A549 (cell line): ENCODE measurements around the gene ADAP1.

ENCODE experiments used
- BHLHE40 ChIP-seq: IDR thresholded peaks from 2 replicates; pipeline ENCODE4 v1.6.1; 2012; ENCODE audit warnings: low read depth, low read length, inconsistent platforms
- CTCF ChIP-seq: fragments of >200 bp; sonication (Bioruptor Twin); formaldehyde crosslinking; IDR thresholded peaks from 3 replicates; pipeline ENCODE4 v1.5.1; 2016
- JUN ChIP-seq, 2 experiments: fragments of >200 bp; sonication (Bioruptor Twin); formaldehyde crosslinking; IDR thresholded peaks; 2 replicates in 1 of 2; 3 replicates in 1 of 2; pipeline ENCODE4 v1.6.1; 2016 to 2017
- MAX ChIP-seq: IDR thresholded peaks from 2 replicates; pipeline ENCODE4 v1.6.1; 2012
- PHF8 ChIP-seq: fragments of 200-600 bp; sonication (generic); IDR thresholded peaks from 2 replicates; pipeline ENCODE4 v1.6.1; 2016; ENCODE audit warnings: low read depth, mild to moderate bottlenecking, antibody characterized with exemption, moderate library complexity, borderline replicate concordance
- POLR2A ChIP-seq: IDR thresholded peaks from 2 replicates; pipeline ENCODE4 v1.6.1; 2012; ENCODE audit warnings: mild to moderate bottlenecking, low read length
- RAD21 ChIP-seq, 2 experiments: fragments of >200 bp in 1 of 2; sonication (Bioruptor Twin) in 1 of 2; formaldehyde crosslinking in 1 of 2; IDR thresholded peaks in 1 of 2; conservative IDR thresholded peaks in 1 of 2; 2 replicates in 1 of 2; 3 replicates in 1 of 2; pipeline ENCODE4 v1.6.1; 2012 to 2018; ENCODE audit warnings: inconsistent platforms in 1 of 2
- RFX5 ChIP-seq: fragments of 450-650 bp; IDR thresholded peaks from 2 replicates; pipeline ENCODE4 v1.7.1; 2014; ENCODE audit warnings: antibody characterized with exemption, mild to moderate bottlenecking, moderate library complexity
- TF ChIP-seq, protein P1 (sequence below): fragments of 450-650 bp; IDR thresholded peaks from 2 replicates; pipeline ENCODE4 v1.6.1; 2014; ENCODE audit warnings: antibody characterized with exemption
- TF ChIP-seq, protein P2 (sequence below): IDR thresholded peaks from 2 replicates; pipeline ENCODE4 v1.6.1; 2012

DNA sequence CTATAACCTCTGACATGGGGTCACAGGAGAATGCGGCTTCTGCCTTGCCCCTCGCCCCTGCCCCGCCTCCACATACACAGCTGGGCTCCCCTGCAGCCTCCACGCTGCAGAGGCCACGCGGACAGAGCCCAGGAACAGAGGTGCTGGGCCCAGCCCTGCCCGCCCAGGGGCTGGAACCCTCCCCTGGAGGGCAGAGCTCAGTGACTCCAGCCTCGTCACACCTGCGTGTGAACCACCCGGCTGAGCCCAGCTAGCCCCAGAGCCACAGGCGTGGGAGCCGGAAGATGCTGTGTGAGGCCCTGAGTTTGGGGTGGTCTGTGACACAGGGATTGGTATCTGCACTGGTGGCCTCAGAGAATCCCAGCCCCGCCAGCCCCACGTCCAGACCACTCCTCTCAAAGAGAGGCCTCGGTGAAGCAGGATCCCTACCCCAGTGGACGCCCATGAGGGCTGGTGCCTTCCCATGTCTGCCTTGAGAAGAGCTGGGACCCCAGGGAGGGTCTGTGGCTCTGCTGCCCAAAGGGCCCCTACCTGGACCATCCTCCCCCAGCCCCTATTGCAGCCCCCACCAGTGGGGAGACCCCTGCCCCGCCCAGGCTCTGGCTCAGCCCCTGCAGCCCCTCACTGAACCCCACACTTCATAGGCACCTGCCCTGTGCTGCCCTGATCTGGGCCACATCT is 8.1 kb upstream of the ADAP1 start:
- TF ChIP-seq MAX (no peak), CTCF (no peak), BHLHE40 (no peak), JUN (IDR thresholded peaks at IDR 0.05) (no peak), PHF8 (no peak), RFX5 (no peak), POLR2A (no peak), RAD21 (conservative IDR thresholded peaks at IDR 0.05 in 1 of 2, IDR thresholded peaks at IDR 0.05 in 1 of 2) (no peak)
- TF ChIP-seq, protein P1, sequence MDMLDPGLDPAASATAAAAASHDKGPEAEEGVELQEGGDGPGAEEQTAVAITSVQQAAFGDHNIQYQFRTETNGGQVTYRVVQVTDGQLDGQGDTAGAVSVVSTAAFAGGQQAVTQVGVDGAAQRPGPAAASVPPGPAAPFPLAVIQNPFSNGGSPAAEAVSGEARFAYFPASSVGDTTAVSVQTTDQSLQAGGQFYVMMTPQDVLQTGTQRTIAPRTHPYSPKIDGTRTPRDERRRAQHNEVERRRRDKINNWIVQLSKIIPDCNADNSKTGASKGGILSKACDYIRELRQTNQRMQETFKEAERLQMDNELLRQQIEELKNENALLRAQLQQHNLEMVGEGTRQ = no peak
- TF ChIP-seq, protein P2, sequence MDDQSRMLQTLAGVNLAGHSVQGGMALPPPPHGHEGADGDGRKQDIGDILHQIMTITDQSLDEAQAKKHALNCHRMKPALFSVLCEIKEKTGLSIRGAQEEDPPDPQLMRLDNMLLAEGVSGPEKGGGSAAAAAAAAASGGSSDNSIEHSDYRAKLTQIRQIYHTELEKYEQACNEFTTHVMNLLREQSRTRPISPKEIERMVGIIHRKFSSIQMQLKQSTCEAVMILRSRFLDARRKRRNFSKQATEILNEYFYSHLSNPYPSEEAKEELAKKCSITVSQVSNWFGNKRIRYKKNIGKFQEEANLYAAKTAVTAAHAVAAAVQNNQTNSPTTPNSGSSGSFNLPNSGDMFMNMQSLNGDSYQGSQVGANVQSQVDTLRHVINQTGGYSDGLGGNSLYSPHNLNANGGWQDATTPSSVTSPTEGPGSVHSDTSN = no peak
